ENCODE results near the gene SMYD3.
"Not testable (repeated sequence)": the region's sequence is repeated elsewhere in the genome, so short reads cannot be mapped to it uniquely, and the experiment has no call there.

Gene SMYD3

DNA sequence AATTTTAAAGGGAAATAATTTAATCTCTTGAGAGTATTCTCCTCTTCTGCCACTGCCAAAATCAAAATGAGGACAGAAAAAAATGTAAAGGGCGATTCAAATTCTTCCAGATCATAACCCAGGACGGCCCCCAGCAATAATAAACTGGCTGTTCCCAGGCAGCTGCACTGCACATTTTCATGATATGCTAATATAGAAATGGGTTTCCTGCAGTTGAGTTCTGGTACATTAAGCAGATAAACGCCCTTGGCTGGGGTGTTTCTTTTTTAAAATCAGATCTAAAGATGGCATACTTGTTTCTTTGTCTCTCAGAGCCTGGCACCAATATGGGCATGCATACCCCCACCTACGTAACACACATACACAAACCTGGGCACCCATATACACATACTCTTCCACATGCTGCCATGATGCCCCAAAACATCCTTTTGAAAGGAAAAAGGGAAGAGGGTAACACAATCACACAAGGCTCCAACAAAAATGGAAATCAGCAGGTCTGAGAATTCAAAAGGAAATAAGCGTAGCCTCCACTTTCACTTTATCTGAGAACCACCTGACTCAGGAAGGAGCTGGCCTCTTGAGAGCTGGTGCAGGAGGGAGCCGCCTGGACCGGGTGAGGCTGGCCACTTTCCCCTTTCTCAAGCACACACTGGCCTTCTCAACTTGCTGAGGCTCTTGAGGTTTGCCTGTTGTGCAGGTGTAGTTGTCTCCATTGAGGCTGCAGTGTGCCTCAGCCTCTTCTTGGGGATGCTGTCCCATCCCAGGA is 698.9 kb downstream of the SMYD3 start:
- DNase-seq (ENCODE audit: low read depth in 2 of 2), result no peak

DNA sequence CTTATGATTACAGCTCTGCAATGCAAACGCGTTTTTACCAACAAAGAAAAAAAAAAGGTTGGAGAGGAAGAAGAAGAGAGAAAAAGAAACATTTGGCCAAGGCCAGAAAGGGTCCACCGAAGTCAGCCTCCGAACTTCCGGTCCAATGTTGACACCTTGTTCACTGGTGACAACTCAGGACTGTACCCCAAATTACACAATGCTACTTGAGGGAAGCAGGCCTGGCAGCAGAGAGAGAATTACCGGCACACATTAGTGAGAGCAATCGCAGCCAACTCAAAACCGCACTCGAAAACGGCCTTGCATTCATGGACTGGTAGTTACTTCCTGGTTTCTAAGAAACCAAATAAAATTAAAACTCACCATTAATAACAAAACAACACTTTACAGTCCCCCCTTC is 699.8 kb downstream of the SMYD3 start:
- DNase-seq (ENCODE audit: low read depth in 2 of 2), result no peak

DNA sequence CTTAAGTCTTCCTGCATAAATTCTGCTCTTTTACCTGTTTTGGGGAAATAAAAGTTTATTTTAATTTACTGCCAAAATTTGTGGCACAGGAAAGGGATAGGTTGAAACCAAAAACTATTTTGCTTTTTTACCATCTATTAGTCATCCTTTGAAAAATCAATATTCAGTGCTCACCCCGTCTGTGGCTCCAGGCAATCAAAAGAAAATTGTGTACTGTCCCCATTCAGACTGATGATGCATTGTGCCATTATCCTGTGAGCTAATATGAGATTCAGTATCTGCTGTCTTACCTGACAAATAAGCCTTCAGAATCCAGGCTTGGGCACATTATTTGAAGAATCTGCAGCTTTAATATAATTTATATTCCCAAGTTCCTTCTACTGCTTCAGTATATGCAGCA is 701.5 kb downstream of the SMYD3 start:
- DNase-seq (ENCODE audit: low read depth in 2 of 2), result no peak

DNA sequence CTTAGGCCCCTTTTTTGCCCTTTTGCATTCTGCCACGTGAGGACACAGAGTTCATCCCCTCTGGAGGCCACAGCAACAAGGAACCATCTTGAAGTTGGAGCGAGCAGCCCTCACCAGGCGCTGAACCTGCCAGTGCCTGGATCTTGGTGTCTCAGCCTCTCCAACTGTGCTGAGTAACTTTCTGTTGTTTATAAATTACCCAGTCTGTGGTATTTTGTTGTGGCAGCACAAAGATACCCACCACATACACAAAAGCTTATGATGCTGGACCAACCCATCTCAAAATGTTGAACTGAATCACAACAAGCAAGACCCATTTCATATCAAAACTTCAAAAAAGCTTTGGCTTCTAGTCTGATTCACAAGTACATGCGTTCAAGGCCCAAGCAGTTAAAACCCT is 702.4 kb downstream of the SMYD3 start:
- no peak for DNase-seq (ENCODE audit: low read depth in 2 of 2)

DNA sequence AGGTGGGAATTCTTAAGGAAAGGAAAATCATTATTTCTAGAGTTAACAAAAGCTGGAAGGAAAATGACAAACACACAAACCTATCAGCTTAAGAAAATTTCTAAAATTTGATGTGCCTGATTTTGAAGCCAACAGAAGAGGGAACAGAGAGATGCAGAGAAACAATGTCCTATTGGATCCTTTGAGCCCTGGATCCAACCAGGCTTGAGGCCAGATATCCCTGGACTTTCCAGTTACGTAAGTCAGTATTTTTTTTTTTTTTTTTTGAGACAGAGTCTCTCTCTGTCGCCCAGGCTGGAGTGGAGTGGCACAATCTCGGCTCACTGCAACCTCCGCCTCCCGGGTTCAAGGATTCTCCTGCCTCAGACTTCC is 703.4 kb downstream of the SMYD3 start:
- no peak for DNase-seq (ENCODE audit: low read depth in 2 of 2)

DNA sequence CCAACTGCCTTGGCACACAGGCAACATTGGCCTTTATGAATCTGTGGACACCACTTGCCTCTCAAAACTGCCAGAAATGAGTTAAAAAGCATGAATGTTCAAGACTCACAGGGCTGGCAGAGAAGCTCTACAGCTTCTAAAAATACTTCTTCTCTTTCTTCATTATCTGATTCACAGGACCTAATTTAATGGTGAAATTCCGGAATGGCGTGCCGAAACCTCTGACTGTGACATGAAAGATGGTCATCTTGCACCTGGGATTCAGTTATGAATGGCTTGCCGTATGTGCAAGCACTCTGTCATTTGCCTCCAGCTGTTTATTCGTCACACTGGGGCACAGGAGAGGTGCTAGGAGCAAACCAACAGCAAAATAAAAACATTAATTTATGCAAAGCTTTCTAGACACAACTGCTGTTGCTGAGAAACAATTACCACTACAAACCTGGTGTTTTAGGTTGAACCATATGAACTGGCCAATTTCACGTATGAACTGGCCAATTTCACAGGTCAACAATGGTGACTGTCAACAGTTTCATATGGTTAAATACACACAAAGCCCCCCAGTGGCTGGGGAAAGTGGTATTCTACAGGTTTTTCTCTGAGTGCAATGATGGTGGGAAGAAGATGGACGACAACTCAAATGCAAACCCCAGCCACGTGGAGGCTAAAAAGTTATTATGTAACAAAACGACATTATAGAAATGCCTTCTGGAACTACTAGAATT is 704.0 kb downstream of the SMYD3 start:
- no peak for DNase-seq (ENCODE audit: low read depth in 2 of 2)

DNA sequence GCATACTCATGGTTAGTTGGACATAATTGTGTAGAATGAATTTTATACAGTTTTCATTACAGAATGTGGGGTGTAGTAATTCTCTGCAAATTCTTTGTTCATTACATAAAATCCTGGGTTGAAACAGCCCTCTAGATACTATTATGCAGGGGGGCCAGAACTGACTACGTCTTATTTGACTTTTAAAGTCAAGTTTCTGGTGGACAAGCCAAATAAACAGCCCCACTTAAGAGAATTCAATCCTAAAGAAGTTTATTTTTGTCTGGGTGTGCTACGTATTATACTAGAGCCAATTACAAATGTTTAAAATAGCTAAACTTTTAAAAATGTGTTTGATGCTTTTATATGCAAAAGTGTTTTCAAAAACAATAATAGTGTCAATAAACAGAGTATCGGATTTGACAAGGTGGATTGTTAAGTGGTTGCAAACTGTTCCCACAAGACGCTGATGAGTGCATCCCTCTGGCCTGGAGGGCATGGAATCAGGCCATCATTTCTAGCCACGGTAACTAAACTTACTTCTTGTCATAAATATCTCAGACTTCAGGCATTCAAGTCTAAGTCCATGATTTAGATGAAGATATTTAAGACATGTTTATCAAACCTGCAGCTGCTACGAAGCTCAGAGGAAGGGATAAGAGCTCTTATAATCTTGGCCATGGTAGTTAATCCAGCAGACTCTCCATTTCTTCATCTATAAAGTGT is 706.0 kb downstream of the SMYD3 start:
- DNase-seq (ENCODE audit: low read depth in 2 of 2), result no peak

DNA sequence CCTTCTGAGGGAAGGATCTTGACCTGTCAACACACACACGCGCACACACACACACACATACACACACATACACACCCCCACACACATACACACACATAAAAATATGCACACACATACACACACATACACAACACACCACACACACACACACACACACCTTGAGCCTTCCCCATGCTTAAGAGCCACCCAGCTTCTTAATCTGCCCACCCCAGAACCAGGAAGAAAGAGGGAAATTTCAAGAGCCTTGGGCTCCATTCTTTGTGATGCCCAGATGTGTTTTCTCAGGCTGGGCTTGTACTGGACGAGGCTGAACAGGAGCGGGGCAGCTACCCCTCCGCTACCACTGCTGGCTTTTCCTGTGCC is 708.7 kb downstream of the SMYD3 start:
- DNase-seq (ENCODE audit: low read depth in 2 of 2), result no peak

DNA sequence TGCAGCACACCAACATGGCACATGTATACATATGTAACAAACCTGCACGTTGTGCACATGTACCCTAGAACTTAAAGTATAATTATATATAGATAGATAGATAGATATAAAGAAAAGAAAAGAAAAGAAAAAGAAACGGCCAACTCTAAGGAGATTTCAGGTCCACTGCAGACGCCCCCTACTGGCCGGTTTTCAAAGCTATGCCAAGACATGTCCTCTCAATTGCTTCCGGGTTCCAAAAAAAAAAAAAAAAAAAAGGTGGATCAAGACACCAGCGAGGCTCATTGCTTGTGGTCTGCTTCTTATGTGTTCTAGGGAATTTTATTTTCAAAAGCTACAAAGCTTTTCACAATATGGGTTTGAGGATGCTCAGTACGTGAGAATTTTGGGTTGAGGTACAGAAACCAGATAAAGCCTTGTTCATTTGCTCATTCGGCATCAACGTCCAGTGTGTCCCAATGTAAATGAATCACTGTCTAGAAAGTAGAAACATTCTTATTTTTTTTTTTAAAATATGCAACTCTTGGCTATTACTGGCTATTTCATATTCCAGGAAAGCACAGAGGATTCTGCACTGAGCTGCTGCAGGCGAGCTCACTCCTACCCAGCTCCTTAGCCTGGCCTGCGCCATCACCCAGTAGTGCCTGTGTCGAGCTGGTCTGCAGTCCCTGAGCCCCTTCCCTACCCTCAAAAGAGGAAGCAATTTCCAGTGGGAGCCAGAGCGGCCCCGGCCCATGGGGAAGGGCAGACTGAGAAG is 709.3 kb downstream of the SMYD3 start:
- DNase-seq (ENCODE audit: low read depth in 2 of 2), result peak in 1 of 2 donors; percentile 3

DNA sequence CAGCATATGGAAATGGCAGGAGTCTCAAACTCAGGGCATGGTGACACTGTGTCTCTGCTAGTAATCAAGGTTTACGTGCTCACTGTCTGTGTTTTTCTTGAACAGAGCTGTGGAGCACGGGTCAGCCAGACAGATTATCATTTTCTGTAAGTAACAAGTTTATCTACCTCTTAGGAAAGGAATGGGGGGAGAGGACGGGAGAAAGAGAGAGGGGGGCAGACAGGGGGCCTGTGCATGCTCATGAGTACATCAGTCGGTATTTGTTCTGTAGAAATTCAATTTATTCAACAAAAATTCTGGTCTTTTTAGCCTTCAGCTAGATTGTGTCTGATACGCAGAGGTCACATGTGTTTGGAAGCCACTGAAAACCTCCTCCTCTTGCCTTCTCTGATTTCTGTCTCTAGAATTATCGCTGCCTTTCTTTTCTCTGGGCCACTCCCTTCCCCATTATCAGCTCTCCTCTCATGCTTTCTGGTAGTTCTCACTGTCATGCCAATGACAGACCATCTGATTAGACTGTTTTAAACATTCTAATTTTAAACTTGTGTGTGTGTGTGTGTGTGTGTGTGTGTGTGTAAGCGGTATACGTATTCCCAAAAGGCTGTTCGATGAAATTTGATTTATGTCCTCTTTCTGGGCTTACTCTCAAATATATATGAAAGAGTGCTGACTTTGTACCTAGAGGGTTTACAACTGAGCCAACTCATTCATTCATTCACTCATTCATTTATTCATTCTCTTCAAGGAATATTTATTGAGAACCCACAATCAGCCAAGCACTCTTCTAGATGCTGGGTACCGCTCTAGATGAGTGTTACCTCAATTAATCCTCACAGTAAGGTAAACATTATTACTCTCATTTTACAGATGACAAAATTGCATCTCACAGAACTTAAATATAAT is 715.4 kb downstream of the SMYD3 start:
- DNase-seq (ENCODE audit: low read depth in 2 of 2), result no peak

DNA sequence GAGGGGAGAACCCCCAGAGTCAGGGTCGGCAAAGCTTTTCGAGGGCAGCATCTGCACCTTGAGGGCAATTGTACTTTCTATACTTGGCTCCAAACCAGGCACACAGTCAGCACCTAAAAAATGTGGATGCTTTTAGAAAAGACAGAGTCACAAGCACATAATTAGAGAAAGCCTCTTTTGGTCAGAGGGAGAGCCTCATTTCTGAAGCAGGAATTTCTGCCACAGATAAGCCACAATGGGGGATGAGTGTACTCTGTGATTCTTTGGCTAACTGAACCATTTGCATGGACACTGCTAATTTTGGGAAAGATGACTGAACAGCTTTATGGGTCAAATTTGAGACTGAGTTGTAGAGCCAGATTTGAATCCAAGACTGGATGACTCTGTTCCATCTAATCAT is 716.6 kb downstream of the SMYD3 start:
- DNase-seq (ENCODE audit: low read depth in 2 of 2), result no peak

DNA sequence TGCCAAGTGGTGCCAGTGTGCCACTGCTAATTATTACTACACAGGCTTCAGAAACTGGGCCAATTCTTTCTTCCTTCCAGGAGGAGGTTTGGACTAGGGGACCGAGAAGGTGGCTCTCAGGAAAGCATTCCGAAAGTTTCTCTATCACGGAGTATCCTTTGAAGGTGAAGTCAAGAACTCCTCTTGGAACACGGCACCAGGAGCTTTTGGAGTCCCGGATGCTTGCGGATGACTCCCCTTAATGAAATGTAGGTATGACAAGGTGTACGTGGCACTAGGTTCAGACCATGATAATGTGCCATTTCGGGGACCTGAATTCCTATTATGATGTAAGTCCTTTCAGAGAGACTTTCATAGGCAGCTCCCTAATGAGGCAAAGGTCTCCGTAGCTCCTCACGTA is 718.2 kb downstream of the SMYD3 start:
- DNase-seq (ENCODE audit: low read depth in 2 of 2), result no peak

DNA sequence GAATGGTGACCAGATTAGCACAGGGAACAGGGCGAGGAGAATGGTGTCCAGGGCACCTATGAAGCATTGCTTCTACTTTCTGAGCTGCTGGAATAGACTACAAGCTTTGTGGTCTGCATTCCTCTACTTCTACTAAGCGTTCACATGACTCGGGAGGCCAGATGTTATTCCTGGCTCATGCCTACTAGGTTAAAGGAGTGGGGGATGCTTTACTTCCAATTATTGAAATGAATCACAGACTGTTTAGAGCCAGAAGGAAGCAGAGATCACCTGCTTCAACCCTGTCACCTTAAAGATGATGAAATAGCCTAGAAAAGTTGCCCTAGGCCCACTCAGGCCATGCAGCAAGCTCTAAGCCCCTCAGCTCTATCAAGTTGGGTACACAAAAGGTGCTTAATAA is 718.8 kb downstream of the SMYD3 start:
- DNase-seq (ENCODE audit: low read depth in 2 of 2), result no peak

DNA sequence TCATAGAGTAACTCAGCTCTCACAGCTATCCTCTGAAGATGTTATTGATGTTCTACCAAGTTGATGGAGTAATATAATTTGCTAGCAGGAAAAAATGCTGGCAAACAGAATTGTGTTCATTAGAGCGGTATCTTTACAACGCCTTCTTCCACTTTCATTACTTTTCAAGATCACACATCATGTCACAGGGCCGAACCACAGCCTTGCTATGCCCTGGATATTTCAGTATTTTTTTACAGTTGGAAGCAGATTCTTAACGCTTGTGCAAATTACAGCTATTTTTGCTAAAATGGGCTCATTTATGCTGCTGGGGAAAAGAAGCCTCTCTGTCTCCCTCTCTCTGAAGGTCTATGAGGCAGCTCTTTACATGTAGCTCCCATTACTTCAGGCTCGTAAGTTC is 720.1 kb downstream of the SMYD3 start:
- DNase-seq (ENCODE audit: low read depth in 2 of 2), result no peak

DNA sequence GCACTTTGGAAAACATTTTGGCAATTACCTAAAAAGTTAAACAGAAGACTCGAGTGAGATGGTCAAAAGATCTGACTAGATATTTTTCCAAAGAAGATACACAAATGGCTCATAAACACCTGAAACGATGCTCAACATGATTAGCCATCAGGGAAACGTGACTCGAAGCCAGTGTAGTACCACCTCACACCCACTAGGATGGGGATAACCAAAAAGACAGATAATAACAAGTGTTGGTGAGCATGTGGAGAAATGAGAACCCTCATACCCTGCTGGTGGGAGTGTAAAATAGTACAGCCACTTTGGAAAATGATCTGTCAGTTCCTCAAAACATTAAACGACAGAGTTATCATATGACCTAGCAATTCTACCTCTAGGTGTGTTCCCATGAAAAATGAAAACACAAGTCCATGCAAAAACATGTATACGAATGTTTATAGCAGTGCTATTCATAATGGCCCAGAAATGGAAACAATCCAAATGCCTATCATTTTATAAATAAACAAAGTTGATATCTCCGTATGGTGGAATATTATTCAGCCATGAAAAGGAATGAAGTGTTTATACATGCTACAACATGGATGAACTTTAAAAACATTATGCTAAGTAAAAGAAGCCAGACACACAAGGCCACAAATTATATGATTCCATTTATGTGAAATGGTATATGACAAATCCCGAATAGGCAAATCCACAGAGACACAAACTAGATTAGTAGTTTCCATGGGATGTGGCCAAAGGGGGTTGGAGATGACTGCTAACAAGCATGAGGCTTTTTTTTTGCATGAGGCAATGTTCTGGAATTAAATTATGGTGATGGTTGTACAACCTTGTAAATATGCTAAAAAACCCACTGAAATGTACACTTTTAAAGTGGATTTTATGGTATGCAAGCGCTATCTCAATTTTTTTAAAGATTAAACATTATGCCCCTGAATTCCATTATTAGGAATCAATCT is 727.0 kb downstream of the SMYD3 start:
- no peak for DNase-seq (ENCODE audit: low read depth in 2 of 2)

DNA sequence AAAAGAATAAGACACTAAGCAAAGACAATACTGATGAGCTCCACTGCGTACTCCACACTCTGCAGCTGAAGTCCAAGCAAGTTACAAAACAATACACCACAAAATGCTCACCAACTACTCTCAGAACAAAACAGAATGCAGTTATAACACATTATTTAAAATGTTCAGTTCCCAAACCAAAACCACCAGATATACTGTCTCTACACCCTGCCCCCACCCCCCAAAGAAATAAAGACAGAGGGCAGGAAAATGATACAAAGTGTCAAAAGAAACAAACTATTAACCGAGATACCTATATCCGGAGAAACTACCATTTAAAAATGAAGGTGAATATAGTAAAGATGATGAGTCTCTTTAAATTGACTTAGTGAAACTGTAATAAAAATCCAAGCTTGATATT is 729.3 kb downstream of the SMYD3 start:
- DNase-seq (ENCODE audit: low read depth in 2 of 2), result no peak

DNA sequence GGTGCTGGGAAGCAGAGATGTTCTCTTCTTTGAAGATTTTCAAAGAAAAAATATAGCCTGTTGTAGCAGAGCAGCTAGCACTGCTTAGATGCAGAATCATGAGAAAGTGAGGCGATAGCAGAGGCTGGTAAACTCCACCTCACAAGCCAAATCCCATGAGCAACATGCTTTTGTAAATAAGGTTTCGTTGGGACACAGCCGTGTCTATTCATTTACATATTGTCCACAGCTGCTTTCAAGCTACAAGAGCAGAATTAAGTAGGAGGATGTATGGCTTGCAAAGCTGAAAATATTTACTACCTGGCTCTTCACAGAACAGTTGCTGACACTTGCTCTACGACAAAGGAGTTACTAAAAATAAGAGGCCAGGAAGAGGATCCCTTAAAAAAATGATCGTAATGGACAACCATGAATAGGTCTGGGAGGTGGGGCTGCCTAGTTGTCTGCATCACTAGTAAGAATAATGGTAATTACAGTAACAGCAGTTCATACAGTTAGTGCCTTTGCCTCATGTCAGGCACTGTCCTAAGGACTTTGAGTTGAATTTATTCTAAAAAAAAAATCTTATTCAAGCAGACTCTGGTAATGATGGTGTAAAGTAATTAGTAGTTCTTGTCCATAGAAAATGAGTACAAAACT is 730.3 kb downstream of the SMYD3 start:
- DNase-seq (ENCODE audit: low read depth in 2 of 2), result no peak

DNA sequence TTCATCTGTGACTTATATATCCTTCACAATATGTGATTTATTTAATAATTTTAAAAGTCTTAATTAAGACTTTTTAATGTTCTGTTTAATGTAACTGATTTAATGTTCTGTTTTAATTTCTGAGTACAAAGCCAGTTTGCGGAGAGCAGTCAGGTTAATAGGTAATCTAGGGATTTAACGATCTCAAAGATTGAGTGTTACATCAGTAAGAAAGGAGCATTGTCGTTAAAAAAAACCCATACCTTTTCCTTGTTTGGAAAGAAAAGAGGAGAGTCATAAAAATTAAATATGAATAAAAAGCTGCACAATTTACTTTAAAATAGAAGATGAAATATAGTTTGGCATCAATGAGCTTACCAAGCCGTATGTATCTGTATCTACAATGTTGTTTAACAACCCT is 730.9 kb downstream of the SMYD3 start:
- no peak for DNase-seq (ENCODE audit: low read depth in 2 of 2)

DNA sequence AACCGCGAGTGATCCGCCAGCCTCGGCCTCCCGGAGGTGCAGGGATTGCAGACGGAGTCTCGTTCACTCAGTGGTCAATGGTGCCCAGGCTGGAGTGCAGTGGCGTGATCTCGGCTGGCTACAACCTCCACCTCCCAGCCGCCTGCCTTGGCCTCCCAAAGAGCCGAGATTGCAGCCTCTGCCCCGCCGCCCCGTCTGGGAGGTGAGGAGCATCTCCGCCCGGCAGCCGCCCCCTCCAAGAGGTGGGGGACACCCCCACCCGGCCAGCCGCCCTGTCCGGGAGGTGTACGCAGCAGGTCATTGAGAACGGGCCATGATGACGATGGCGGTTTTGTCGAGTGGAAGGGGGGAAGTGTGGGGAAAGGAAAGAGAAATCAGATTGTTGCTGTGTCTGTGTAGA is 732.1 kb downstream of the SMYD3 start:
- DNase-seq (ENCODE audit: low read depth in 2 of 2), result not testable (repeated sequence)

DNA sequence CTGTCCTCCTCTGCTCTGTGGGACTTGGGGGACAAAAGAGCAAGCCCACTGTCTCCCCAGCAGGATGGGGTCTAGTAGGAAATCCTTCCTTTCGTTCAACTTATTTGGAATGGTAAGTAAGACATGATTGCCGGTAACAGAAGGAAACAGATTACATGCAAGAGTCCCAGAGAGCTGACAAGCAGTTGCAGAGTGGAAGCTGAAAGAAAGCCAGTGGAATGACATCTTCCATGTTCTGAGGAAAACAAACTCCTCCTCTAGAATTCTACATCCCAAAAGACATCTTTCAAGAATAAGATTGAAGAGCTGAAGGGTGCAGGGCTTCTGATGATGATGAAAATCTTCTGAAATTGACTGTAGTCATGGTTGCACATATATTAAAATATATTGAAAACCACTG is 732.9 kb downstream of the SMYD3 start:
- DNase-seq (ENCODE audit: low read depth in 2 of 2), result no peak
